A673 (cell line): Measurements from ENCODE around the gene CNGA1. TPM values are rescaled to one million over a fixed set of nuclear protein-coding genes. Genes with fewer than 3 reads are reported as not detected.

ENCODE experiments used
- BruUV-seq: library from RNA; stranded (reverse); fragments of 400-500 nt; replicated peaks from 2 replicates; lab custom pipeline; 2021; lab: Mats Ljungman, UMichigan
- CTCF ChIA-PET: fragments of 300-600 bp; sonication (Branson Sonifier 250); formaldehyde crosslinking; loops from one replicate; lab custom pipeline; 2022; ENCODE audit warnings: antibody characterized with exemption; lab: Charles Lee
- POLR2A ChIA-PET: fragments of 300-600 bp; sonication (Branson Sonifier 250); formaldehyde crosslinking; loops from one replicate; lab custom pipeline; 2022; ENCODE audit warnings: antibody characterized with exemption; ENCODE audit not compliant: low non-redundant PET; lab: Charles Lee
- DNase-seq: peaks from one replicate; pipeline ENCODE4 v3.0.0-alpha.2; 2015; ENCODE audit warnings: low spot score
- H3K27ac ChIP-seq: fragments of 200-600 bp; sonication (generic); 2 replicates; pipeline ENCODE4 v1.5.1; 2016; ENCODE audit warnings: mixed run types, low read depth, mild to moderate bottlenecking, mixed read lengths, antibody characterized with exemption, low read length; ENCODE audit not compliant: poor library complexity, severe bottlenecking
- H3K27me3 ChIP-seq: fragments of 200-600 bp; sonication (generic); replicated peaks from 2 replicates; pipeline ENCODE4 v1.6.1; 2017; ENCODE audit warnings: mixed run types, low read depth, mild to moderate bottlenecking, mixed read lengths, antibody characterized with exemption, low read length; ENCODE audit not compliant: insufficient read depth, poor library complexity
- H3K36me3 ChIP-seq: fragments of 200-600 bp; sonication (generic); 2 replicates; pipeline ENCODE4 v1.6.1; 2016; ENCODE audit warnings: mixed run types, mild to moderate bottlenecking, mixed read lengths, antibody characterized with exemption, low read length; ENCODE audit not compliant: insufficient read depth, poor library complexity, severe bottlenecking
- H3K4me1 ChIP-seq: fragments of 200-600 bp; sonication (generic); 2 replicates; pipeline ENCODE4 v1.6.1; 2017; ENCODE audit warnings: mixed run types, mild to moderate bottlenecking, mixed read lengths, antibody characterized with exemption, low read length; ENCODE audit not compliant: insufficient read depth, poor library complexity, severe bottlenecking
- H3K4me3 ChIP-seq: fragments of 200-600 bp; sonication (generic); 2 replicates; pipeline ENCODE4 v1.5.1; 2016; ENCODE audit warnings: low read depth, mixed run types, mild to moderate bottlenecking, mixed read lengths, low read length; ENCODE audit not compliant: poor library complexity, severe bottlenecking
- H3K9me3 ChIP-seq: fragments of 200-600 bp; sonication (generic); 2 replicates; pipeline ENCODE4 v1.6.1; 2016; ENCODE audit warnings: mixed run types, low read depth, mild to moderate bottlenecking, mixed read lengths, antibody characterized with exemption, low read length; ENCODE audit not compliant: poor library complexity, severe bottlenecking
- EZH2 ChIP-seq: fragments of 200-600 bp; sonication (generic); IDR thresholded peaks from 2 replicates; pipeline ENCODE4 v1.6.1; 2017; ENCODE audit warnings: borderline replicate concordance, low read depth, mild to moderate bottlenecking, mixed read lengths, antibody characterized with exemption, low read length; ENCODE audit not compliant: poor library complexity, severe bottlenecking
- intact Hi-C: fragments of 100-400 bp; cut with micrococcal nuclease; formaldehyde crosslinking; loops from one replicate; pipeline ENCODE4 v1.10.0; 2022; ENCODE audit not compliant: unreplicated experiment
- total RNA-seq: library from RNA; stranded (reverse); gene quantifications from 2 replicates; pipeline ENCODE4 v1.2.3, GENCODE V29; 2021
- TF ChIP-seq, protein P1 (sequence below): fragments of 300-800, 200-600 bp; sonication (generic); conservative IDR thresholded peaks from 2 replicates; pipeline ENCODE4 v1.5.1; 2017; ENCODE audit warnings: low read depth, mild to moderate bottlenecking, antibody characterized with exemption, low read length, moderate library complexity, mixed read lengths

CNGA1 gene
- total RNA-seq, 1 experiment from 2014 or later, result 0.39 TPM

DNA sequence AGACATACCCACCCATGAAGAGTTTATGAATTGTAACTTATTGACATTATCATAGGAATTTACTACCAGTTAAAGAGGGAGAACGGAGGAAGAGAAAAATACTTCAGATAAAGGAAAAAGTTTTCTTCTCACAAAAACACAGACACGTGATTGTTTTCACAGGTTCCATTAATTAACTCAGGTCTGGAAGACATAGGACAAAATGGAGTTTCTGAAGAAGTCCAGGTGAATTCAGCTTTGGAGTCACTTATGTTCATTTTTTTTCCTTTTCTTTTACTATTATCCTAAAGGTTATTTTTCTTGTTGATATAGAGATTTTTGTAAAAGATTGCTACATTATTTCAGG lies 20.6 kb upstream of the CNGA1 start:
- no peak for TF ChIP-seq EZH2
- TF ChIP-seq, protein P1, sequence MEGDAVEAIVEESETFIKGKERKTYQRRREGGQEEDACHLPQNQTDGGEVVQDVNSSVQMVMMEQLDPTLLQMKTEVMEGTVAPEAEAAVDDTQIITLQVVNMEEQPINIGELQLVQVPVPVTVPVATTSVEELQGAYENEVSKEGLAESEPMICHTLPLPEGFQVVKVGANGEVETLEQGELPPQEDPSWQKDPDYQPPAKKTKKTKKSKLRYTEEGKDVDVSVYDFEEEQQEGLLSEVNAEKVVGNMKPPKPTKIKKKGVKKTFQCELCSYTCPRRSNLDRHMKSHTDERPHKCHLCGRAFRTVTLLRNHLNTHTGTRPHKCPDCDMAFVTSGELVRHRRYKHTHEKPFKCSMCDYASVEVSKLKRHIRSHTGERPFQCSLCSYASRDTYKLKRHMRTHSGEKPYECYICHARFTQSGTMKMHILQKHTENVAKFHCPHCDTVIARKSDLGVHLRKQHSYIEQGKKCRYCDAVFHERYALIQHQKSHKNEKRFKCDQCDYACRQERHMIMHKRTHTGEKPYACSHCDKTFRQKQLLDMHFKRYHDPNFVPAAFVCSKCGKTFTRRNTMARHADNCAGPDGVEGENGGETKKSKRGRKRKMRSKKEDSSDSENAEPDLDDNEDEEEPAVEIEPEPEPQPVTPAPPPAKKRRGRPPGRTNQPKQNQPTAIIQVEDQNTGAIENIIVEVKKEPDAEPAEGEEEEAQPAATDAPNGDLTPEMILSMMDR, result no peak
- BruUV-seq, result no TSS peak
- CTCF ChIA-PET, result no interaction called here

DNA sequence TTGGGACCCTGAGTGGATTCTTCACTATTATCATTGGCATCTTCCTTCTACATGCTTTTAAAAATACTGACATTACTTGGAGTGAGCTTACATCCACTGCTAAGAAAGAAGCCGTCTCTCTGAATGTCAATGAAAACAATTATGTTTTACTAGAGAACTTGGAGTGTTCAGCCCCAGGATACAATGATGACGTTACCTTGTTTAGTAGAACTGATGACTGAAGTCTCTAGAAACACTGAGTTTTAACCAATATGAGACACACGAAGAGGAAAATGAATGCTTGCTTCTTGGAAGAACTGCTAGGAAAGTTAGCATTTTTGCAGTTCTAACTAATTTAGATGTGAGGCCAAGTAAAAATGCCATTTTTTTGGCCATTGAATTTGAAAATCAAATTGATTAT lies 19.5 kb upstream of the CNGA1 start:
- no TSS peak for BruUV-seq
- CTCF ChIA-PET, result no interaction called here
- TF ChIP-seq EZH2, result no peak
- TF ChIP-seq, protein P1, result no peak
- intact Hi-C loops, result loop anchor here (10.0 kb wide), 2 partner anchors 109 to 509 kb away; no protein-coding TSS in a partner anchor
- POLR2A ChIA-PET, result no interaction called here
- no peak overlapping the region for H3K4me3 ChIP-seq
- no peaks in the 10 kb centered on the region for H3K36me3 ChIP-seq
- no peaks in the 10 kb centered on the region for H3K9me3 ChIP-seq
- H3K4me1 ChIP-seq, result no peaks in the 10 kb centered on the region
- DNase-seq, result no peak
- no peak overlapping the region for H3K27ac ChIP-seq
- H3K27me3 ChIP-seq, result no peaks in the 10 kb centered on the region

More for the DNA sequence above, 20.6 kb upstream of the CNGA1 start:
- no peaks in the 10 kb centered on the region for H3K27me3 ChIP-seq
- H3K4me1 ChIP-seq, result no peaks in the 10 kb centered on the region
- no peaks in the 10 kb centered on the region for H3K9me3 ChIP-seq
- no peaks in the 10 kb centered on the region for H3K36me3 ChIP-seq
- intact Hi-C loops, result loop anchor here (10.0 kb wide), 2 partner anchors 108 to 508 kb away; no protein-coding TSS in a partner anchor
- POLR2A ChIA-PET, result no interaction called here
- H3K27ac ChIP-seq, result no peak overlapping the region
- no peak for DNase-seq
- no peak overlapping the region for H3K4me3 ChIP-seq

GRCh38 chr4:48033825-48034413 lies 17.4 kb upstream of the CNGA1 start:
- CTCF ChIA-PET, result interaction anchor here (0.6 kb wide), 1 partner anchor 744 kb away, joined by 3 read pairs; no protein-coding TSS in a partner anchor
- TF ChIP-seq EZH2, result no peak
- TF ChIP-seq, protein P1, result peak; percentile 69
- H3K27ac ChIP-seq, result no peak overlapping the region
- DNase-seq, result peak; percentile 64
- intact Hi-C loops, result loop anchor here (5.0 to 10.0 kb wide), 3 partner anchors 53 to 511 kb away; no protein-coding TSS in a partner anchor
- no TSS peak for BruUV-seq
- no peaks in the 10 kb centered on the region for H3K4me1 ChIP-seq
- H3K36me3 ChIP-seq, result no peaks in the 10 kb centered on the region
- no peaks in the 10 kb centered on the region for H3K9me3 ChIP-seq
- H3K4me3 ChIP-seq, result no peak overlapping the region
- no peaks in the 10 kb centered on the region for H3K27me3 ChIP-seq
- POLR2A ChIA-PET, result no interaction called here
